Activated T-helper 9 cell treated with anti-CD3 and anti-CD28 coated beads, Interleukin-2, amount 50 U/mL, for 16 hours (primary cell): Measurements from ENCODE around the gene ABLIM1.

Source experiments
- DNase-seq: peaks from one replicate; pipeline ENCODE4 v3.0.0-alpha.2; 2020; ENCODE audit warnings: low read depth

The ABLIM1 gene

GRCh38 chr10:114408968-114409444, 249.1 kb downstream of the ABLIM1 start:
- DNase-seq: no peak

DNA sequence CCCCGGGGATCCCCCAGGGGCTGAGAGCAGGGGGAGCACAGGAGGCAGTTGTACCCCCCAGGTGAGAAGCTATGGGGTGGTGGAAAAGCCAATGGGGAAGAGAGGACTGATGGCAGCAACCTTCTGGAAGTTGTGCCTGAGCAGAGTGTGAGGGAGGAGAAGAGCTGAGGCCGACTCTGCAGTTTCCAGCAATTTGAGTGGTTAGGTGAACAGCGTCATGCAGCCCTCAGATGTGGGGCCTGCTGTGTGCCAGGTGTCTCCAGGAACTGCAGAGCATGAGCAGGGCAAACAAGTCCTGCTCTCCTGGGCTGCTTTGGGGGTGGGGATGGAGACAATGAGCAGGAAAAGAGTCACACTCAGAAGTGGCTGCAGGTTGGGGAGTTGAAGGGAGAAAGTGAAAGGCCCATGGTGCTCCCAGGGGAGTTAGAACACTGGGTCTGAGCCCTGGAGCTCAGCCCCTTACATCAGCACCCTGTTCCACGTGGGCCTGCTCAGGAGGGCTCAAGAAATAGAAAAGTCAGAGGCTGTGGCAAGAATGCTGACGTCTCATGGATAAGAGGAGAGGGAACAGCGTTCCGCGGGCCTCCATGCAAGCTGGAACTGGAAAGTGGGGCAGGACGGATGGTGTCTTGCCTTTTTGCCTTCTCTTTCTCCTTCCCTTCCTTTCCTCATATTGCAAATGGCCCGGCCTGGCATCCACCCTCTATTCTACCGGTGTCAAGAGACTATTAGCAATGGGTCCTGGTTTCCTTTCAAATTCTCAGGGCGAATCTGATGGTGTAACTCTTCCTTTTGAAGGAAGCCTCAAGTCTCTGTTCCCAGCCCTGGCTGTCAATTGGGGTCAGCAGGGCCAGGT, 249.7 kb downstream of the ABLIM1 start:
- DNase-seq: no peak

DNA sequence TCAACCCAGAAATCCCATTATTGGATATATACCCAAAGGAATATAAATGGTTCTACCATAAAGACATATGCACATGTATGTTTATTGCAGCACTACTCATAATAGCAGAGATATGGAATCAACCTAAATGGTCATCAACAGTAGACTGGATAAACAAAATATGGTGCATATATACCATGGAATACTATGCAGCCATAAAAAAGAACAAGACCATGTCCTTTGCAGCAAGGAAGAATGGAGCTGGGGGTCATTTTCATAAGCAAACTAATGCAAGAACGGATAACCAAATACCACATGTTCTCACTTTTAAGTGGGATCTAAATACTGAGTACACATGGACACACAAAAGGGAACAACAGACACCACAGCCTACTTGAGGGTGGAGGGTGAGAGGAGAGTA, 251.6 kb downstream of the ABLIM1 start:
- DNase-seq: no peak

DNA sequence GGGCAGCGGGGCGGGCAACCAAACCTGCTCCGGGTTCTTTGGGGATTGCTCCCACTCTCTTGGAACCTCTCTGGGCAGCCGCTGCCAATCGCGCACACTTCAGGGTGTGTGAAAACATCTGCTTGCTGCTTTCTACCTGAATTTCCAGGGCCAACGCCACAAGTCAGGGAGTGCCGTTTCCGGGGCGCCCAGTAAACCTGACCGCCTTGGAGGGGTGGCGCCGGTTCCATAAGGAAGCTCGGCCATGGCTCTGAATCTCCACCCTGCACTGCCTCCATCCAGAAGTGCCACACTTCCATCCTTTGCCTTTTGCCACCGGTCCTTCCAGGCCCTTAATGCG, 253.1 kb downstream of the ABLIM1 start:
- DNase-seq: no peak

DNA sequence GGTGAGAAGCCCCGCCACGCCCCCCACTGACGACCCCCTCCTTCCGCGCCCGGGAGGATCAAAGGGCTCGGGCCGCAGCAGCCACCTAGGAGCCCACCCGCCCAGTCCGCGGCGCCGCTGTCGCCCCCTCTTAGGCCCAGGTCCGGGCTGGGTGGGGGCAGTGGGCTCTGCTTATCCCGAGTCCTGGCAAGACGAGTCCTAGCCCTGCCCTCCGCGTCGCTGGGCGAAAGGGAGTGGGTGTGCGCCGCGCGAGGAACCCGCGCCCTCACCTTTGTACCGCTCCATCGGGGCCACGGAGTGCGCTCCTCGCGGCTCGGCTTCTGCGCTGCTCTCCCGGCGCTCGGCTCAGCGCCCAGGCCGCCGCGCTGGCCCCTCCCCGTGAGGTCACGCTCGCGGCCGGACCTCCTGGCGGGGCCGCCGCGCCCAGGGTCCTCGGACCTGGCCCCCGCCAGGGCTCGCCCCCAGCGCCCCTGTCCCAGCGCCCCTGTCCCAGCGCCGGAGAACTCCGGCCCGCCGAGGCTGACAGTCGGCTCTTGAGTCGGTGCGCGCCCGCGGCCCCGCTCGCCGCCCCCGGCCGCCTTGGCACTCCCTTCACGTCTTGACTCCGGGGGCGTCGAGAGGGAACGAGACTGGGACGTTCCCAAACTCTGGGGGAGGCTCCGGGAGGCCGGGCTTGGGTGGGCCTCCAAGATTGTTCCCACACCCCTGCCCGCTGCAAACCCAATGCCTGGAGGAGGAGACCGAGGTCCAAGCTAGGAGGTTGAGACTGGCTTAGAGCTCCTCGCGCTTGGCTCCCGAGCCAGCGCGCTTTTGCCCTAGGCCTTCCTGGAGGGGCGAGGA, 253.7 kb downstream of the ABLIM1 start, which contains the start of gene AFAP1L2:
Gene AFAP1L2, minus strand, starts transcription at position 332 of the 840 bp plus-strand sequence. Its CDS starts 47 bp downstream, at position 285.
- DNase-seq: no peak

DNA sequence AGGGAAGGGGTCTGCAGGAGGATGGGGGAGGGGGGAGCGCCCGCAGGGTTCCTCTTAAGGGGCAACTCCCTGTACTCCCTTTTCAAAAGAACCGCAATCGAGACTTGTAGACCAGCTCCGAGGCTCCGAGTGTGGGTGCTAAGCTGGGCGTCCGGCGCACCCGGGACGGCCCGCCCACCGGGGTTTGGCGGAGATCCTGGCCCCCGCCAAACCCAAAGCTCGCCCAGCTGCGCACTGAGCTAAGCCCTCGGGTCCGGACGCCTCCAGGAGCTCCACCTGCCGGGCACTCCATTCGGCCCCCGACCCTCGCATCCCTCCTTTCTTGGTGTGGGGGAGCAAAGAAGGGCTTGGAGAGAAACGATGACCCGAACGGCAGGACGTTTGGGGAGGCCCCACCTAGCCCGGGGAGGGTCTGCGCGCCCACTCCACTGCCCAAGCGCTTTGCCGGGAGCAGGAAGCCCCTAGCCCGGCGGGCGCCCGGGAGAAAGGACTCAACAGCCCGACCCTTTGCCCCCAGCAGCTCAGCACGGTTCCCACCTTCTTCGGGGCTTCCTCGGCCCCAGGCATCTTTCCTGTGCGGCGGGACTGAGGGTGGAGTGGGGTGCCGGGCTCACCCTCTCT, 254.4 kb downstream of the ABLIM1 start:
- DNase-seq: no peak

GRCh38 chr10:114402871-114403540, 255.1 kb downstream of the ABLIM1 start:
- DNase-seq: no peak

DNA sequence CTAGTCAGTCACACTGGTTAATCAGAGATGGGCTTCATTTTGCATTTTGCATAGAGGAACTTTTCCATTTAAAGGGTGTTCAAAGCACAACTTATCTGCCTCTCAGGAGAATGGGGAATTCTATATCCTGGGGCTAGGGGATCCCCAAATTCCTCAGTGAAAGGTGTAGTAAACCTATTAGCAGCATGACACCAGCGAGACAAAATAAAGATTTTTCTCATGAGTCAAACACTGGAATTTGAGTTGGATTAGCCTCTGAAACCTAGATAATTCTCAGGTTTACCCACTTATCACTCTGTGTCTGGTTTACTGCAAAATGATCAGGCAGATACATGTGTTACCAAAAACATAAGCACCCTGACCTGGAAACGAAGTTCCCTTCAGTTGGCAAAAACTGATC, 255.8 kb downstream of the ABLIM1 start:
- DNase-seq: no peak

DNA sequence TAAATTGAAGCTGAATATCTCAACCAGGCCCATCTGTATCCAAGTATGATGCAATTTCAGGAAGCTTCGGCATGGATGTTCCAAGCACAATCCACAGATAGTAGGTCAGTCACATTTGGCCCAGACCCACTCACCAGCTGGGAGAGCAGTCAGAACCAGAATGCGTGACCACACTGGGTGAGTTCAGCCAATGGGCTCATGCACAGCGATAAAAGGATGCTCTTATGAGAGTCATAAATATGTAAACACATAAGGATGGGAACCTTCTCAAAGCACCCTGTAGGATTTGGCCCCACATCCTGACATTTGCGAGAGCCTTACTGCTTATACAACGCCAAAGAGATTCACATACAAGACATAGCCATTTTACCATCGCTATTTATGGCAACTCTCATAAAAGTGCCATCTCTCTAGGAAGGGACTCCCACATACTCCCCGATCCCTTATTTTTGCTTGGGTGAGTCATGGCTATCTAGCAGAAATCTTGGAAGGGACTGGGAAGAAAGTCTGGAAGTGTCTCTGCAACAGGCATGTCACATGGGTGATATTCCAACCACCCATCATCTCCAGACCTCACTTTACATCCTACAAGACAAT, 256.8 kb downstream of the ABLIM1 start:
- DNase-seq: no peak

DNA sequence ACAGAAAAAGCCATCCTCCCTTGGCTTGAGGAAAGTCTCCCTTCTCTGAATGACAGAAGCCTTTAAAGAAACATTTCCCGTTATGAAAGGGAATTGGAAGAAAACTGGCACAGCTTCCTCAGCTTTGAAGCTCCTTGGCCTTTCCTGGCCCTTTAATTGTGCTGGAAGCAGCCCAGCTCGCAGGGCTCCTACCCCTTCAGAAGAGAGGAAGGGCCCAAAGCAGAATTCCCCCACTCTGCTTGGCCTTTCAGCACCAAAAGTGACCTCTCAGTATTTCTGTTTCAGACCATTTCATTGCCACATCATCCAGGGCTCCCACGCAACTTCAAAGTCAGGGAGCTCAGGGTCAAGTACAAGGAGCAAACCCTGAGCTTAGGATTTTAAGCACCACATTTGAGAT, 258.0 kb downstream of the ABLIM1 start:
- no peak for DNase-seq

DNA sequence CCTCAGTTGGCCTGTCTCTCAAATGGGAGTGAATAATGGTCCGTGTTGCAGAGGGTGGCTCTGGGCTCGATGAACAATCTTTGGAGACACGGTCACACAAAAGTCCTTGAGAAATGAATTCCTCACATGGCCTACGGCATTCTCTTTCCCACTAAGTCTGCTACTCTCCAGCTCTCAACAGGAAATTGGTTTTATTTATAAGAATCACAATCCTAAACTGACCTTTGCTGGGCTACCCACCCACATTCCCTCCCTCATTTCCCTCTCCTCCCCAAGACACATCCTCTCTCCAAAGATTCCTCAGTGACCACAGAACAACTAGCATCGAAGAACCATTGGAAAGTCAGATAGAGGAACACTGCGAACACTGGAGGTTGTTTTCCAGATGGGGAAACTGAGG, 258.5 kb downstream of the ABLIM1 start:
- DNase-seq: no peak

- DNase-seq: no peak
Observed at GRCh38 chr10:114398587-114399331, 259.3 kb downstream of the ABLIM1 start.

DNA sequence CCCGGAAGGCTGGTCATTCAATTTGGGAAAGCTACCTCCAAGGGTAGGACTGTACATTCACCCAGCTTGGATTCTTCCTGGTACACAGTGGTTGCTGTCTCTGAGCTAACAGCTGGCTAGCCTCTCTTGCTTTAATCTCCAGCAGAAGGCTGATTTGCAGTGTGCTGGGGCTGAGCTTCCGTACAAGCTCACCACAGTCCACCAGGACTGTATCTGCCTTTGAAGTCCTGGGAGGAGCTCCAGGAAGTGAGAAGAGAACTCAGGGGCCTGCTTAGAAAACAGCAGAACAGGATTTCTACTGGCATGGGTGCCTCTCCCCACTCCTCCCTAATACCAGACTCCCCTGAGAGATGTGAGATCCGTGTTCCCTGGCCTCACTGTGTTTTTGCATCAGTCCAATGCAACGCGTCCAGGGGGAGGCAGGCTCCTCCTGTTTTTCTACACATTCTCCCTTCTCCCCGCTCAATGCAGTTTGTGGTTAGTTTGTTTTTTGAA, 260.4 kb downstream of the ABLIM1 start:
- DNase-seq: no peak

DNA sequence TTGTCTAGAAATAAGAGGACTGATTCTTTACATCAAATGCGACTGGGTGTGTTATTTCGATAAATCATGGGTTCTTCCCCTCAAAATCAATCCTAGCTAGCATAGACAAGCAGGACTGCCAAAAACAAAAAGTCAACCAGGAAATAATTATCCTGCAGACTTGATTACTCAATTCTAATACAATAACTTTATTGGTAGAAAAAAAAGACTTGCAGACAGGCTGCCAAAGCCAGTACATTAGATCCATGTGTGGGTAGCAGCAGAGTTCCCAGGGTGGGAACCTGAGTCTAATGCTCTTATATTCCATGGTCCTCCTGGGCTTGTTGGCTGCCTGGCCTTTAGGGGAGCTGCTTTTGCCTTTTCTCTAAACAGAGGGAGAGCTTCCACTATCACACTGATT, 261.6 kb downstream of the ABLIM1 start:
- no peak for DNase-seq

DNA sequence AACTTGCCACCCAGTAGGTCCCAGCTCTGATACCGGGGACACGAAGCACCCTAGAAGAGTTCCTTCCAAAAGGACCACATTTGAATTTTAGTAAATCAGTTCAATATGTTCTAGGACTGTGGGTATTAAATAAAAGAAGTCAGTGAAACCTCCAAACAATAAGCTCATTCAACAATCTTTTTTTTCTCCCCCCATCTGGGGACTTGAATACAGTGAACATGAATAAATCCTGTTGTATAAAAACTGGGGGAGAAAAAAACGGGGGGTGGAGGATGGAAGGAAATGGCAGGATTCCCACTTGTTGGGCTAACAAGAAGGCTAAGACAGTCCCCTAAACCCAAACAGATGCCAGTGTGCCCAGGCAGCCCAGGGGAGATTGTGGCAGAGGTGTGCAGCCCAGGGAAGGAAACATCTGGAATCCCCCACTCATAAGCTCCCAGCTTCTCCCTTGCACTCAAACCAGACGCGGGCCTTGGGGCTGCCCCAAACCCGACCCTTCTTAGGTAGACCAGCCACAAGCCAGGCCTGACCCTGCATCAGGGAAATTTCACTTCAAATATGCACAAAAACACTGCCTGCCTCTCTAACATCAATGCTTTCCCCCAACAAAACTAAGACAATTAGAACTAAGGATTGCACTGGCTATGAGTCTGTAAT, 262.6 kb downstream of the ABLIM1 start:
- DNase-seq: no peak

DNA sequence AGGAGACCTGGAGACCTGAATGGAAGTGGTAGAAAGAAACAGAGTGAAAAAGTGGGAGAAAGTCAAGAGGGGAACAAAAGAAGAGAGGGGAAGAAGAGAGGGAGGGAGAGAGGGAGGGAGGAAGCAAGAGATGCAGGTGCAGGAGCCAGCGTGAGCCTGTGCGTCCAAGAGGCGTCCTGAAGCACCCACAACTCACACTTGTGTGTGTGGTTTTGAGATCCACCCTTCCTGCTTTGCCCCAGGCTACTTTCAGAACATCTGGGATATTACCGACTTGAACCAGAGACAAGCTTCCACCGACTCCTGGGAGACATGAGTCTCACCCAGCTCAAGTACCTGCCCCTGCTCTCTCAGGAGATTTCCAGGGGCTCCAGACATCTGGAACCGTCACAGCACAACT, 263.5 kb downstream of the ABLIM1 start:
- DNase-seq: no peak

- no peak for DNase-seq
Observed at GRCh38 chr10:114393886-114394285, 264.2 kb downstream of the ABLIM1 start.

- no peak for DNase-seq
Observed at GRCh38 chr10:114393482-114393881, 264.6 kb downstream of the ABLIM1 start.

DNA sequence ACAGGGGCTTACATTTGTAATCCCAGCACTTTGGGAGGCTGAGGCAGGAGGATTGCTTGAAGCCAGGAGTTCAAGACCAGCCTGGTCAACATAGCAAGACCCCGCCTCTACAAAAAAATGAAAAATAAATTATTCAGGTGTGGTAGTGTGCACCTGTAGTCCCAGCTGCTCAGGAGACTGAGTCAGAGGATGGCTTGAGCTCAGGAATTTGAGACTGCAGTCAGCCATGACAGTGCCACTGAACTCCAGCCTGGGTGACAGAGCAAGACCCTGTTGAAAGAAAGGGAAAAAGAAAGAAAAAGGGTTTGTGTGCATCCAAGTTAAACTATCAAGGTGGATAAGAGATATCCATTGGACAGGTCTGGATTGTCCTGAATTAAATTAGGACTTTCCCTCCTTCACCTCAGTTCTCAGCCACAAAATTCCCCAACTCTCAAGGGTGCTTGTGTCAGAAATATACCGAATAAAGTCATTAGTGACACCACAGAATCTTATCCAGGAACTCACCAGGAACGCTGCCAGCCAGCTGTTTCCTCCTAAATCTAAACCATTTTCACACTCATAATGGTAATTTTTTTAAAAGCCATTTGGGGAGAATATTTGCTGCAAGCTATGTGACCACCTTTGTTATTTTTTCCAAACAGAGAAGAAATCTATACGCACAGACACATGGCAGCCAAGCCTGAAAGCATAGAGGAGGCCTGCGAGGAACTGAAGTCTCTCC, 265.8 kb downstream of the ABLIM1 start:
- DNase-seq: no peak

- no peak for DNase-seq
Observed at GRCh38 chr10:114391599-114391998, 266.5 kb downstream of the ABLIM1 start.
